CD14-positive monocyte (primary cell): ENCODE results near the gene ZFP36. TPM values are rescaled to one million over a fixed set of nuclear protein-coding genes. Genes with fewer than 3 reads are reported as not detected.

ENCODE experiments used
- DNase-seq, 3 donors: peaks; one replicate each; pipeline ENCODE4 v3.0.0-alpha.2; 2011 to 2022
- H2AFZ ChIP-seq: 2 replicates; pipeline ENCODE4 v1.6.0; 2012; ENCODE audit warnings: mild to moderate bottlenecking, low read depth, low read length, inconsistent platforms; ENCODE audit not compliant: insufficient read depth, poor library complexity, severe bottlenecking
- H3K27ac ChIP-seq, 2 donors: 1 replicate in 1 of 2; 2 replicates in 1 of 2; pipeline ENCODE4 v1.5.1; 2012 to 2013; ENCODE audit warnings: low read length in 2 of 2, control low read depth in 1 of 2, inconsistent platforms in 1 of 2, low read depth in 1 of 2, mild to moderate bottlenecking in 1 of 2
- H3K27me3 ChIP-seq, 2 donors: one replicate each; pipeline versions ENCODE4 v1.6.0 to v1.6.1; 2011 to 2013; ENCODE audit warnings: low read length in 2 of 2; ENCODE audit not compliant: control insufficient read depth in 2 of 2, insufficient read depth in 2 of 2
- H3K36me3 ChIP-seq, 2 donors: replicated peaks in 1 of 2; 1 replicate in 1 of 2; 2 replicates in 1 of 2; pipeline versions ENCODE4 v1.5.1 to v1.6.1; 2012 to 2013; ENCODE audit warnings: low read length in 2 of 2, control low read depth in 1 of 2, inconsistent platforms in 1 of 2, mild to moderate bottlenecking in 1 of 2; ENCODE audit not compliant: insufficient read depth in 2 of 2, control insufficient read depth in 1 of 2
- H3K4me1 ChIP-seq, 2 donors: 1 replicate in 1 of 2; 2 replicates in 1 of 2; pipeline versions ENCODE4 v1.5.1 to v1.6.1; 2012 to 2013; ENCODE audit warnings: low read length in 2 of 2, control low read depth in 1 of 2, inconsistent platforms in 1 of 2, mild to moderate bottlenecking in 1 of 2, moderate library complexity in 1 of 2; ENCODE audit not compliant: insufficient read depth in 2 of 2, control insufficient read depth in 1 of 2
- H3K4me2 ChIP-seq: replicated peaks from 2 replicates; pipeline ENCODE3; 2012; ENCODE audit warnings: low read length, moderate library complexity, mild to moderate bottlenecking; ENCODE audit not compliant: poor library complexity, severe bottlenecking; ENCODE audit errors: extremely low read depth
- H3K4me3 ChIP-seq, 3 experiments: fragments of 200-600 bp in 1 of 3; sonication (generic) in 1 of 3; replicated peaks in 1 of 3; 1 replicate in 2 of 3; 2 replicates in 1 of 3; pipeline ENCODE4 v1.5.1; 2011 to 2013; ENCODE audit warnings: low read length in 3 of 3, mild to moderate bottlenecking in 3 of 3, control low read depth in 2 of 3, low read depth in 2 of 3, inconsistent platforms in 1 of 3, moderate library complexity in 1 of 3
- H3K79me2 ChIP-seq: 2 replicates; pipeline ENCODE4 v1.6.0; 2012; ENCODE audit warnings: mild to moderate bottlenecking, control low read depth, inconsistent platforms, low read length, moderate library complexity; ENCODE audit not compliant: insufficient read depth
- H3K9ac ChIP-seq: 2 replicates; pipeline ENCODE4 v1.6.0; 2017; ENCODE audit warnings: low read length, mild to moderate bottlenecking; ENCODE audit not compliant: insufficient read depth, poor library complexity, severe bottlenecking
- H3K9me3 ChIP-seq, 2 donors: replicated peaks in 1 of 2; 1 replicate in 1 of 2; 2 replicates in 1 of 2; pipeline versions ENCODE4 v1.5.1 to v1.6.1; 2012 to 2013; ENCODE audit warnings: low read length in 2 of 2, control low read depth in 1 of 2; ENCODE audit not compliant: control insufficient read depth in 1 of 2, insufficient read depth in 1 of 2
- H4K20me1 ChIP-seq: 2 replicates; pipeline ENCODE4 v1.6.0; 2012; ENCODE audit warnings: mild to moderate bottlenecking, low read length, control low read depth, moderate library complexity; ENCODE audit not compliant: insufficient read depth
- H3K27ac Mint-ChIP-seq, 7 donors: one replicate each; pipeline ENCODE4 v1.8.0; 2020; ENCODE audit warnings: mild to moderate bottlenecking in 7 of 7, mixed read lengths in 7 of 7, moderate library complexity in 6 of 7, inconsistent platforms in 2 of 7
- H3K27me3 Mint-ChIP-seq, 3 donors: one replicate each; pipeline ENCODE4 v1.8.0; 2021 to 2022; ENCODE audit warnings: low read depth in 3 of 3, mild to moderate bottlenecking in 3 of 3, mixed read lengths in 3 of 3, moderate library complexity in 3 of 3, inconsistent platforms in 1 of 3
- H3K36me3 Mint-ChIP-seq, 2 donors: one replicate each; pipeline ENCODE4 v1.8.0; 2020; ENCODE audit warnings: mixed read lengths in 2 of 2, inconsistent platforms in 1 of 2, mild to moderate bottlenecking in 1 of 2
- H3K4me1 Mint-ChIP-seq: one replicate; pipeline ENCODE4 v1.8.0; 2020; ENCODE audit warnings: mild to moderate bottlenecking, mixed read lengths
- H3K4me3 Mint-ChIP-seq, 2 donors: one replicate each; pipeline ENCODE4 v1.8.0; 2020; ENCODE audit warnings: mild to moderate bottlenecking in 2 of 2, mixed read lengths in 2 of 2, moderate library complexity in 1 of 2
- H3K9me3 Mint-ChIP-seq, 7 donors: one replicate each; pipeline ENCODE4 v1.8.0; 2020 to 2022; ENCODE audit warnings: mixed read lengths in 7 of 7, mild to moderate bottlenecking in 6 of 7, moderate library complexity in 6 of 7, inconsistent platforms in 2 of 7
- WGBS: methylation state at CpG from one replicate; pipeline ENCODE4 v1.1.5; 2013; ENCODE audit warnings: missing lambda C conversion rate; ENCODE audit not compliant: insufficient coverage; 5-methylcytosine and 5-hydroxymethylcytosine counted together
- intact Hi-C, 2 donors: fragments of 100-400 bp; cut with micrococcal nuclease; formaldehyde crosslinking; loops; one replicate each; pipeline versions ENCODE4 v1.15.0 to v1.15.1; 2023
- polyA plus RNA-seq, 3 donors: library from polyadenylated mRNA; depleted of rRNA in 1 of 3; unstranded in 2 of 3; stranded (reverse) in 1 of 3; fragments of 300-500 nt in 2 of 3; fragments of >200 nt in 1 of 3; fragmentation: Illumina TruSeq in 2 of 3; gene quantifications; 1 replicate in 2 of 3; 2 replicates in 1 of 3; pipeline ENCODE4 v1.2.3, GENCODE V29; 2012 to 2021
- TF ChIP-seq, protein P1 (sequence below): fragments of 200-600 bp; IDR thresholded peaks from one replicate; pipeline ENCODE4 v1.8.0; 2022; ENCODE audit warnings: antibody characterized with exemption, mild to moderate bottlenecking

Gene ZFP36
- polyA plus RNA-seq, 3 donors = 473 to 2,084 (median 632) TPM

DNA sequence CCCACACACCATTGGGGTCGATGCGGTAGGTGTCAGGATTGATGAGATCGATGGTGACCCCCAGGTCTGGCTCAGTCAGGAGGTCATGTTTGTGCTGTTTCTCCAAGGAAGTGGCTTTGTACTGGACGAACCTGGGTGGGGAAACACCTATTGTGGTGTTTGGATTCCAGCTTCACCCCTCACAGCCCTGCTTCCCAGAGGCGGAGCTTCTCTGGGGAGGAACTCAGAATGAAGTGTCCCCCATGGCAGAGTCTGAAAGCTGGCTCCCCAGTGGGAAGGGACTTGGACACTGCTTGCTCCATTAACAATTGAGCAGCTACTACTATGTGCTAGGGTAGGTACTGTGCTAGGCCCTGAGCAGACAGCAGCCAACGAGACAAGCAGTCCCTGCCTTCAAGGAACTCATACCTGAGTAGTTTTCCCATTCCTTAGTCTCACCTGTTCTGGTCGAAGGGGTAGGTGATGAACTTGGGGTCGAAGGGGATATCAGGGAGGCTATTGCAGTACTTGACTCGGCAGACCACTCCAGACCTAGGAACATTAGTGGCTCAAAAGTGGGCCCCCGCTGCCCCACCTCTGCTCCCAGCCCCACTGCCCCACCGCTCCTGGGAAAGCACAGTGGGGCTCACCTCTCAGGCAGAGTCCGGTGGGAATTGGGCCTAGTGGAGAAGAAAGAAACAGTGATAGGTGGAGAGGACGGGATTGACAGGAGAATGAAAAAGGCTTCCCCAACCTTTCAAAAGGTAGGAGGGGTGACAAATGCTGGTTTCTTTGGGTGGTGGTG lies 16.8 kb upstream of the ZFP36 start:
- Histone ChIP-seq H3K9ac (no peak overlapping the region), H3K9me3 (no peaks in the 10 kb centered on the region), H3K79me2 (peaks cover 44% of the 10 kb centered on the region), H2AFZ (no peak overlapping the region), H3K36me3 (peaks cover 47 to 62% of the 10 kb centered on the region in 2 donors), H3K27me3 (no peaks in the 10 kb centered on the region), H3K4me2 (peak overlapping the region; percentile 89), H3K4me1 (peaks cover 21 to 22% of the 10 kb centered on the region in 2 donors), H3K27ac (peak overlapping the region in 1 of 2 donors; percentile 91), H3K4me3 (peak overlapping the region in 1 of 3 experiments; percentile 97), H4K20me1 (peaks cover 6% of the 10 kb centered on the region)
- no CpG with 5 or more reads among the region's 13 CpGs for WGBS
- intact Hi-C loops = loop anchor here (5.0 to 10.0 kb wide), 3 partner anchors 48 to 145 kb away; partner anchors contain the start of genes EID2B (in 2 of the 2) and SAMD4B (in 1 of the 2)
- Mint-ChIP-seq H3K4me3 (peak overlapping the region; percentile 89 to 96), H3K36me3 (peaks cover 48 to 68% of the 10 kb centered on the region in 2 donors), H3K9me3 (no peaks in the 10 kb centered on the region), H3K27me3 (peaks cover 0 to 3% (median 0%) of the 10 kb centered on the region in 3 donors), H3K4me1 (peaks cover 21% of the 10 kb centered on the region), H3K27ac (peak overlapping the region; percentile 97 to 99 (median 98))
- TF ChIP-seq, protein P1, sequence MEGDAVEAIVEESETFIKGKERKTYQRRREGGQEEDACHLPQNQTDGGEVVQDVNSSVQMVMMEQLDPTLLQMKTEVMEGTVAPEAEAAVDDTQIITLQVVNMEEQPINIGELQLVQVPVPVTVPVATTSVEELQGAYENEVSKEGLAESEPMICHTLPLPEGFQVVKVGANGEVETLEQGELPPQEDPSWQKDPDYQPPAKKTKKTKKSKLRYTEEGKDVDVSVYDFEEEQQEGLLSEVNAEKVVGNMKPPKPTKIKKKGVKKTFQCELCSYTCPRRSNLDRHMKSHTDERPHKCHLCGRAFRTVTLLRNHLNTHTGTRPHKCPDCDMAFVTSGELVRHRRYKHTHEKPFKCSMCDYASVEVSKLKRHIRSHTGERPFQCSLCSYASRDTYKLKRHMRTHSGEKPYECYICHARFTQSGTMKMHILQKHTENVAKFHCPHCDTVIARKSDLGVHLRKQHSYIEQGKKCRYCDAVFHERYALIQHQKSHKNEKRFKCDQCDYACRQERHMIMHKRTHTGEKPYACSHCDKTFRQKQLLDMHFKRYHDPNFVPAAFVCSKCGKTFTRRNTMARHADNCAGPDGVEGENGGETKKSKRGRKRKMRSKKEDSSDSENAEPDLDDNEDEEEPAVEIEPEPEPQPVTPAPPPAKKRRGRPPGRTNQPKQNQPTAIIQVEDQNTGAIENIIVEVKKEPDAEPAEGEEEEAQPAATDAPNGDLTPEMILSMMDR = no peak
- no peak for DNase-seq

- intact Hi-C loops = loop anchor here (5.0 to 10.0 kb wide), 3 partner anchors 48 to 144 kb away; partner anchors contain the start of genes EID2B (in 2 of the 2) and SAMD4B (in 1 of the 2)
- DNase-seq = peak in 2 of 3 donors; percentile 17 to 58
- Mint-ChIP-seq H3K27ac (peak overlapping the region; percentile 97 to 99 (median 98)), H3K4me3 (peak overlapping the region; percentile 89 to 96), H3K27me3 (peaks cover 0 to 3% (median 0%) of the 10 kb centered on the region in 3 donors), H3K36me3 (peaks cover 48 to 68% of the 10 kb centered on the region in 2 donors), H3K9me3 (no peaks in the 10 kb centered on the region), H3K4me1 (peaks cover 21% of the 10 kb centered on the region)
- H4K20me1 ChIP-seq = peaks cover 4% of the 10 kb centered on the region
- peaks cover 48% of the 10 kb centered on the region for H3K79me2 ChIP-seq
- H3K27me3 ChIP-seq = no peaks in the 10 kb centered on the region
- H3K4me3 ChIP-seq = peak overlapping the region; percentile 77 to 97 (median 79)
- peak overlapping the region; percentile 64 for H2AFZ ChIP-seq
- peak overlapping the region; percentile 89 for H3K4me2 ChIP-seq
- peak overlapping the region; percentile 93 for H3K9ac ChIP-seq
- 0% methylated on average over 10 of the region's 10 CpGs for WGBS
- TF ChIP-seq, protein P1 = no peak
- no peaks in the 10 kb centered on the region for H3K9me3 ChIP-seq
- H3K27ac ChIP-seq = peak overlapping the region; percentile 85 to 91
- H3K4me1 ChIP-seq = peaks cover 21 to 22% of the 10 kb centered on the region in 2 donors
- peaks cover 46 to 62% of the 10 kb centered on the region in 2 donors for H3K36me3 ChIP-seq
Observed at GRCh38 chr19:39390451-39390750, 16.2 kb upstream of the ZFP36 start.
